RWPE1 (cell line): Measurements from ENCODE around the gene CLIC3.

ENCODE experiments used
- CTCF ChIA-PET: fragments of 350-600 bp; sonication (Branson Sonifier 250); formaldehyde crosslinking; extraction: SDS; loops from one replicate; lab custom pipeline; 2021; lab: Yijun Ruan, JAX
- POLR2A ChIA-PET: fragments of 400-600 bp; formaldehyde crosslinking; extraction: SDS; loops from one replicate; lab custom pipeline; 2020; ENCODE audit warnings: antibody characterized with exemption; ENCODE audit not compliant: low non-redundant PET; lab: Yijun Ruan, JAX
- DNase-seq: peaks from one replicate; pipeline ENCODE4 v3.0.0; 2012; ENCODE audit warnings: low spot score
- H3K27ac ChIP-seq: fragments of 450-650 bp; 2 replicates; pipeline ENCODE4 v1.5.1; 2017
- CTCF ChIP-seq: fragments of 450-650 bp; conservative IDR thresholded peaks from 2 replicates; pipeline ENCODE4 v1.5.1; 2017; ENCODE audit warnings: low read depth, mild to moderate bottlenecking

CLIC3 gene

GRCh38 chr9:136997830-136998234 is 1.5 kb upstream of the CLIC3 start:
- H3K27ac ChIP-seq: peak overlapping the region; percentile 93
- CTCF ChIA-PET: no interaction called here
- TF ChIP-seq CTCF: no peak
- POLR2A ChIA-PET: no interaction called here
- DNase-seq: no peak

GRCh38 chr9:136997371-136997770 is 1.0 kb upstream of the CLIC3 start:
- ChIA-PET CTCF (interaction anchor here (0.6 to 2.0 kb wide), 3 partner anchors 22 to 38 kb away, joined by 3 to 8 read pairs (median 5); no protein-coding TSS in a partner anchor), POLR2A (no interaction called here)
- no peak for TF ChIP-seq CTCF
- DNase-seq: no peak
- peak overlapping the region; percentile 93 for H3K27ac ChIP-seq

GRCh38 chr9:136995772-136996311 is 526 bp downstream of the CLIC3 start:
- TF ChIP-seq CTCF: no peak
- DNase-seq: no peak
- ChIA-PET CTCF (interaction anchor here (0.6 to 2.0 kb wide), 6 partner anchors 32 to 172 kb away, joined by 3 to 9 read pairs (median 3); partner anchors contain the start of gene ABCA2), POLR2A (interaction anchor here (1.3 kb wide), 1 partner anchor 17 kb away, joined by 3 read pairs; no protein-coding TSS in a partner anchor)
- peak overlapping the region; percentile 93 for H3K27ac ChIP-seq

GRCh38 chr9:136995362-136995761 is 1.0 kb downstream of the CLIC3 start:
- POLR2A ChIA-PET: interaction anchor here (1.3 kb wide), 1 partner anchor 17 kb away, joined by 3 read pairs; no protein-coding TSS in a partner anchor
- no peak for DNase-seq
- CTCF ChIA-PET: interaction anchor here (0.6 to 2.0 kb wide), 5 partner anchors 33 to 171 kb away, joined by 3 to 9 read pairs (median 3); partner anchors contain the start of gene ABCA2
- H3K27ac ChIP-seq: peak overlapping the region; percentile 93
- no peak for TF ChIP-seq CTCF

- H3K27ac ChIP-seq: peak overlapping the region; percentile 93
- no peak for DNase-seq
- TF ChIP-seq CTCF: no peak
- ChIA-PET CTCF (interaction anchor here (0.7 to 1.5 kb wide), 2 partner anchors 33 to 171 kb away, joined by 3 read pairs; partner anchors contain the start of gene ABCA2), POLR2A (no interaction called here)
Measured at GRCh38 chr9:136994888-136995230, 1.5 kb downstream of the CLIC3 start.

GRCh38 chr9:136994180-136994887 is 2.0 kb downstream of the CLIC3 start:
- no peak for TF ChIP-seq CTCF
- H3K27ac ChIP-seq: peak overlapping the region; percentile 93
- CTCF ChIA-PET: interaction anchor here (1.0 to 3.0 kb wide), 2 partner anchors 35 to 40 kb away, joined by 4 to 19 read pairs; partner anchors contain the start of gene ABCA2
- POLR2A ChIA-PET: no interaction called here
- DNase-seq: no peak
